Non-pigmented ciliary epithelial cell (primary cell): ENCODE results near the gene SYNGR2.

Experiments used
- DNase-seq: peaks from one replicate; pipeline ENCODE4 v3.0.0-alpha.2; 2010; ENCODE audit warnings: low read depth

SYNGR2 gene, protein sequence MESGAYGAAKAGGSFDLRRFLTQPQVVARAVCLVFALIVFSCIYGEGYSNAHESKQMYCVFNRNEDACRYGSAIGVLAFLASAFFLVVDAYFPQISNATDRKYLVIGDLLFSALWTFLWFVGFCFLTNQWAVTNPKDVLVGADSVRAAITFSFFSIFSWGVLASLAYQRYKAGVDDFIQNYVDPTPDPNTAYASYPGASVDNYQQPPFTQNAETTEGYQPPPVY

DNA sequence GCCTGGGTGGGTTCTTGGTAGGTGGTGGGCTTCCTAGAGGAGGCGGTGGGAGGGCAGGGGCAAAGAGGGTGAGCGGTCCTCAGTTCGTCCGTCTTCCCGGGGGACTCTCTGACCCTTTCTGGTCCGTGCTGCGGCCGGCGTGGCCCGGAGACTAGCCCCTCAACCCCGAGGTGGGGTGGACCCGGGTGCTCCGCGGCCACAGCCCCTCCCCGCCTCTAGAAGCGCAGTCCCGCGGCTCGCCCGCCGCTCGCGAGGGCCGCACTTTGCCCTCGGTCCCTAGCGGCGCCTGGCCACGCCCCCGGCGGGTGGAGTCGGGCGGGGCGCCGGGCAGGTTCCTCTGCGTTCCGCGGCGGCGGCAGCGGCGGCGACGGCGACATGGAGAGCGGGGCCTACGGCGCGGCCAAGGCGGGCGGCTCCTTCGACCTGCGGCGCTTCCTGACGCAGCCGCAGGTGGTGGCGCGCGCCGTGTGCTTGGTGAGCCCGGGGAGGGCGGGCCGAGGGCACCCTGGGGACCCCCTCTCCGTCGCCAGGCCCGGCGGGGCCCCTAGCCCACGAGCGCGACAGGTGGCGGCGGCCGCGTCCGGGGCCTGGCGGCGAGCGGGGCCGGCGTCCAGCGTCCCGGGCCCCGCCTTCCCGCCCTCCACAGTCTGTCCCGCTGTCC lies at the start of gene SYNGR2:
TSS of gene SYNGR2 (plus strand) at position 340 of the 661 bp plus-strand sequence. CDS start at position 376, 36 bp downstream.
- no peak for DNase-seq

DNA sequence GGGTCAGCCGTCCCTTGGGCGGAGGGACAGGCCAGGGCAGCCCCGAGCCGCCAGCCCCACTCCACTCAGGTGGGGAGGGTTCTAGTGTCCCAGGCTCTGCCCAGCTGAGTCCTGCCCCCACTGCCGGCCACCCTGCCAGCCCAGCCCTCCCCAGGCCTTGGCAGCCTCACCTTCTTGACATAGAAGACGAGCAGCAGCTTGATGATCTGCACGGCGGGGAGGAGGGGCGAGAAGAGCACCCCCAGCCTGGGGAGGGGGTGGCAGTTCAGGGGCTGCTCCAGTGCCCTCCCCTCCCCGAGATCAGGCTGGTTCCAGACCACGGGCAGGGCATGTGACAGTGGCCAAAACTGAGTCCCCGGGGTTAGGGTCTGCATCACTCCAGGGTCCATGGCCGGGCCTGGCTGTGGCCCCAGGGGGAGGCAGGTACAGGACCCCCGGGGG lies 49.6 kb upstream of the SYNGR2 start:
- no peak for DNase-seq

DNA sequence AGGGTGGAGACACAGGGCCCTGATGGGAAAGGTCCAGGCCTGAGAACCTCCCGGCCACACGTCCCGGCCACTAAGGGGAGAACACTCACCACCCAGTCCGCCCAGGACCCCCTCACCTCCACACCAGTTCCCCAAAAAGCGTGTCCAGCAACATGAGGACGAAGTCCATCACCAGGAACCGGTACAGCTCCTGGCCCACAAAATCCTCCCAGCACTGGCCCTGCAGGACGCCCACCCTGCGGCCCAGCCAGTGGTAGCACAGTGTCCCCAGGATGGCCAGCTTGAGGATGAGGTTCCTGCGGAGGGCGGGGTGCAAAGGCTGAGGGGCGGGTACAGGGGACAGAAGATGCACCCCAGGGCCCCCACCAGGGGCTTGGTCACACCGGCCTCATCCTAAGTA lies 47.8 kb upstream of the SYNGR2 start:
- DNase-seq: no peak

DNA sequence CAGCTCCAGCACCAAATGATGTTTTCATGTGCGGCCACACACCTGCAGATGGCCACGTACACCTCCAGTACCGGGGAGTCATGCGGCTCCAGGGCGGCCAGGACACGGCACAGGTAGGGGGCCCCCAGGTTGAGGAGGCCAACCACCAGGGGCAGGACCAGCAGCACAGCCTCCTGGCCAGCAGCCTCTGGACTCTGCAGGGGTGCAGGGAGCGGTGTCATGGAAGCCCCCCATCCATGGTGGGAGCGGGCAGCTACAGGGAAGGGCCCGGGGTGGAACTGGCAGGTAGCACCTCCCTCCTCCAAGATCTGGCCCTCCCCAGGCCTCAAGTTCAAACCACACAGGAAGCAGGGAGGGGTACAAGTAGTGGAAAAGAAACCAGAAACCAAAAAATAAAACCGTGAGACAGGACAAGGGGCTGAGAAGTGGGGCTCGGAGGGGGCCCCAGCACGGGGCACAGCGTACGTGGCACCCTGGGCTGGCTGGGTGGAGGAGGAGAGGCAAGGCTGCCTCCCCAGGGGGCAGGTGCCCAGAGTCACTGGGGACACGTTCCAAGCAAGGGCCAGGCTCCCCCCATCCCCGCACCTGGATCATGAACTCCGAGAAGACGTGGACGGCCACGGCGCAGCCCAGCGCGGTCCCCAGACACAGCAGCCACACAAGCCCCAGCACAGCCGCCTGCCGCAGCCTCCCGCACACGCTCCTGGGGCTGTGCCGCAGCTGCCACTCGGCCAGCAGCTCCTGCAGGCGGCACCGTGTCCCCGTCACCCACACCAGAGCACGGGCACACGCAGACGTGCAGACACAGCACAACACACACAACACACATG lies 47.2 kb upstream of the SYNGR2 start:
- no peak for DNase-seq

DNA sequence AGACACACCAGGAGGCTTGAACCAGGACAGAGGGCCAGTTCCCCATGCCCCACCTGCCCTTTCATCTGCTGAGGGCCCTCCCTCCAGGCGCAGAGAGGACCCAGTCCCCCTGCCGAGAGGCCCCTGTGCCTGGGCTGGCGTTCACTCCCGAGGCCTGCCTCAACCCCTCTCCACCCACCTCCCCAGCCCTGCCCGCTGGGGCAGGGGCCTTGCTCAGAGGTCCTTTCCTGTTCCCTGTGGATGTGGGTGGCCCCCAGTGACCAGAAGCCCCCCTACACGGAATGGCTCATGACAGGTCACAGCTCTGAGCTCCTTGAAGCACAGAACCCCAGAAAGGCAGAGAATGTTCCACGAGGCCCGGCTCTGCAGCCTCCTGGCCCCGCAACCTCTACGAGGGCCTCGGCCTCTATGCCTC lies 46.6 kb upstream of the SYNGR2 start:
- no peak for DNase-seq

DNA sequence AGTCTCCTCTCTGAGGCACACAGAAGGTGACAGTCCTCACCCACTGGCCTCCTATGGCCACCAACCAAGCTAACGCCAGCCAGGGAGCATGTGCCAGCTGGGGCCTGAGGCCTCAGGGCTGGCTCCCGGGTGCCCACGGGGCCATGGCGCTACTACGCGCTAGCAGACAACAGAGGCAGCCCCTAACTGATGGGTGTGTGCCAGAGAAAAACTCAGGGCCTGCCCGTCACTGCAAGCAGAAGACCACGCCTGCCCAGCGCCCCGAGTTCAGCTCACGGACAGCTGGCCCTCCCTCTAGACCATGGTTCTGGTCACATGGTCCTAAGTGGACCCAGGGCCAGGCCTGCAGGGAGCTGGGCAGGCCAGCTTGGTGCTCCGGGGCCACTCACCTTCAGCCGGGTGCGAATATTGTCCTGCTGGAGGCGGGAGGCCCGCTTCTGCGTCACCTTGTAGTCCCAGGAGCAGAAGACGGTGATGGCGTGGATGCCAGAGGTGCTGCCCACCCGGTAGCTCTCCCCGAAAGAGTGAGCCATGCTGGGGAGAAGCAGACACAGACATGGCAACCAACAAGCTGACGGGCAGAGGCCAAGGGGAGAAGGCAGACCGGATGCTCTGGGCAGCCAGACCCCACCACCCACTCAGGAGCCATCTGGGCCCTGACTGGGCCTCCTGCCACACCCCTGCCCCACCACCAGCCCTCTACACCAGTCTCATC lies 46.0 kb upstream of the SYNGR2 start:
- DNase-seq: no peak

DNA sequence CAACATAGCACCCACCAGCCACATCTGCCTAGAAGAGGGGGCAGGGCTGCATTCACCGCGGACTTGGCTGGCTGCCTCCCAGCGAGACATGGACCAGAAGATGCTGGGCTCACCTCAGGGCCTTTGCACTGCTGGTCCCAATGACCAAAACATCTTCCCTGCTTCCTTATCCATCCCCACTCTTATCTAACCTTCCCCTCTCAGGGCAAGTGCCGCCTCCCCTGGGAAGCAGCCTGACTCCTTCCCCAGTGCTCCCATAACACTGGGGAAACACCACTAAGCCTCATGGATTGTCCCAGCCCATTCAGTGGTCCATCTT lies 45.5 kb upstream of the SYNGR2 start:
- DNase-seq: no peak

DNA sequence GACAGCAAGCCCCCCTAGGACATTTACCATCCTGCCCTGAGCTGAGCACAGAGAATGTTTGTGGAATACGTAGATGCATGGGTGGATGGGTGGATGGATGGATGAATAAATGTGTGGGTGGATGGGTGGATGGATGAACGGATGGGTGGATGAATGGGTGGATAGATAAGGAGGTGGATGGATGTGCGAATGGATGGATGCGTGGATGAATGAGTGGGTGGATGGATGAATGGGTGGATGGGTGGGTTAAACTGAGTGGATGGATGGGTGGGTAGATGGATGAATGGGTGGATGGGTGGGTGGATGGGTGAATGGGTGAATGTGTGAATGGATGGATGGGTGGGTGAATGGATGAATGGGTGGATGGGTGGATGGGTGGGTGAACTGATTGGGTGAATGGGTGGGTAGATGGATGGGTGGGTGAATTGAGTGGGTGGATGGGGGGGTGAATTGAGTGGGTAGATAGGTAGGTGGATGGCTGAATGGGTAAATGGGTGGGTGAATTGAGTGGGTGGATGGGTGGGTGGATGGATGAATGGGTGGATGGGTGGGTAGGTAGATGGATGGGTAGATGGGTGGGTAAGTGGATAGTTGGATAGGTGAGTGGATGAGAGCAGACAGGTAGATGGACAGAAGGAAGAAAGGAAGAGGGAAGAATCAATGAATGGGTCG lies 45.0 kb upstream of the SYNGR2 start:
- no peak for DNase-seq

DNA sequence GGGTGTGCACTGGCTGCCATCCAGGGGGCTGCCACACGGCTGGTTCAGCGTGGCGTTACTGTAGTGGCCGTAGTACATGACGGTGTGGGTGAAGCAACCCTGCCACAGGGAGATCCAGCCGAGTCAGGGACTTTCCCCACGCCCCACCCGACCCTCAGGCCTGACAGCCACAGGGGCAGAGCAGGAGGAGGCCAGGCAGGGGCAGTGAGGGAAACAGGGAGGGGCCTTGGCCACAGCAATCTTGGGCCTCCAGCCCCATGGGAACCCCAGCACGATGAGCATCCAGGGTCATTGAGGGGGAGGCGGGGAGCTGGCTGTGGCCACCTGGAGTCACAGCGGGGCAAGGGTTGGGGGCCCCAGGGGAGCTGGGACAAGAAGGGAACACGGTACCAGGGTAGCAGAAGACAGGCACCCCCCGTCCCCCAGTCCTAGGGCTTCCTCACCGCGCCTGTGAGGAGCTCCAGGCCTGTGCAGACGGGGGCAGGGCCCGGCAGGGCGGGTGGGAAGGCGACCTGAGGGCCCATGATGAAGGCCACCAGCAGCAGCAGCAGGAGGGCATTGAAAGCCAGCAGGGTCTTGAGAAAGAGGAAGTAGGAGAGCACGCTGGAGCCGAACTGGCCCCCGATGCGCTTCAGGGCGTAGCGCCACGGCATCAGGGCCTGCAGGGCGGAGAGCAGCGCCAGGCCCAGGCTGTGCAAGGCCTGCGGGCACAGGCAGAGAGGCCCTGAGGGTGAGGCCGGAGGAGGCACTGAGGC lies 44.1 kb upstream of the SYNGR2 start:
- no peak for DNase-seq

DNA sequence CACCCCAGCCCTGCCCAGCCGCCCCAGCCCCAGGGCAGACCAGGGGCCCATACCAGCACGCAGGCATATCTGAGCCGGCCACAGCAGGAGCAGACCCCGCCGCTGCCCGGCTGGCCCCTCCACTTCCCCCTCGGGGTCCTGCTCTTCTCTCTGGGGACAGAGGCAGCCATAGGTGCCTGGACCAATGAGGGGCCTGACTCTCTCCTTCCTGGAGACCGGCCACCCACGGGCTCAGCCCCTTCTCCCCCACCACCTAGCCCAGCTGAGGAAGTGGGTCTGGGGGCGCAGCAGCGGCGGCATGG lies 43.6 kb upstream of the SYNGR2 start:
- no peak for DNase-seq

DNA sequence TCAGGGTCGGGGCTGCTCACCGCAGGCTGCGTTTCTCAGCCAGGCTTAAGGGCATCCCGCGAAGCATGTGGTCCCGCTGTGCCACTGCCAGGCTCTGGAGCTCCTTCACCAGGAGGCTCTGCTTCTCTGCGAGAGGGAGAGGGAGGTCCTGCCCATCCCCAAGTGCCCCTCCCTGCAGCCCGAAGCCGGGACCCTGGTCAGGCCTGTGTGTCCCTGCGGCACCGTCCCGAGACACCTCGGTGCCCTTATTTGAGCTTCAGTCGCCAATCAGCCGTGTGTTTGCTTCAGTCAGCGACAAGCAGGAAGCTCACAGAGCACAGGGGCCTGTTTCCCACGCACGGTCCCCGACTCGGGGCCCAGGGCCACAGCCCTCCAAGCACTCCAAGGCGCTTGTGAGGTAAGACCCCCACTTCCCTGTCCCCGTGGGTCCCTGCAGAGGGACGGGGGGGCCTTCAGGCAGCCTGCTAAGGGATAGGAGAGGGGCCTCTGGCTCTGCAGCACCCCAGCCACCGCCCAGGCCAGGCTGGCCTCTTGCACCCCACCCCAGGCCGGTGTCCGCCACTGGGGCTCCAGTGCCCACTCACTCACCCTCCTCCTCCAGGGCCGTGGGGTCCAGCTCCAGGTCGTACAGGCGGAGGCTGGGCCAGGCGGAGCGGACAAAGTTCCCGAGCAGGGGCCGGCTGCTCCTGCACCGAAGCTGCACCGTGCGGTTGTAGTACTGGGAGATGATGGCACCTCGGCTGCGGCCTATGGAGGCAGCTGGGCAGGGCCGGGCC lies 43.1 kb upstream of the SYNGR2 start:
- DNase-seq: no peak

DNA sequence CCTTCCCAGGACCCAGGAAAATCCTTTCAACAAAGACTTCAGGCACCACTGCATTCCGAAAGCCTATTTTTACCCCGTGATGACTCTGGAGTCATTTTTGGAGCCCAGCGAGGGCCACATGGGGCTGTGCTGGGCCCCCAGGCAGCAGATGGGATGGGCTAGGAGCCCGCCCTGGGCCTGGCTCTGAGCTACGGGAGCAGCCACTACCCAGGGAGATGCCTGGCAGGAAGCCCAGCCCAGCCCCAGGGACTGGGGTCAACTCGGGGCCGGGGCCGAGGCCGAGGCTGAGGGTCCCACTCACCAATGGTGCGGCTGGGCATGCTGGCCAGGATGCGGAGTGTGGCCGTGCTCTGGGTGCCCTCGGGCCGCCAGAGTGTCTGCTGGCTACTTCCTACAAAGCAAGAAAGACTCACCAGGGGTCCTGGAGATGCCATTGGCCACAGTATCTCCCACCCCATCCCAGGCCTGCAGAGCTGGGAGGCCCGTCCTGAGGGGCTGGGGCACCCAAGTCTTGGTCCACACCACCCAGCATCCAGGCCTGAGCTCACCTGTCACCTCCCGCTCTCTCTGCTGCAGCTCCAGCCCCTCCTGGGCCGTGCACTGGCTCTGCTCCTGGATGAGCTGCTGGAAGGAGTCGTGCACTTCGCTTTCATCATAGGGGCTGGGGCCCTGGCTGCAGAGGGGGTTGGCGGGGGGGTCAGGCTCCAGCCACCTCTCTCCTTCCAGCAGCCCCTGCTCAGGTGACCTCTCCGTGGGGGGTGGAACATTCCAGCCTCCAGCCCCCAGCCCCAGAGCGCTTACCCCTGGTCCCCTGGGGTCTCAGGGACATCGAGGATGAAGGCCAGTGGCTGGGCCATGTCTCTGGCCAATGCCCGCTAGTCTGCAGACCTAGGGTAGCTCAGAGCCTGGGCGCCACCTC lies 42.1 kb upstream of the SYNGR2 start:
- no peak for DNase-seq

DNA sequence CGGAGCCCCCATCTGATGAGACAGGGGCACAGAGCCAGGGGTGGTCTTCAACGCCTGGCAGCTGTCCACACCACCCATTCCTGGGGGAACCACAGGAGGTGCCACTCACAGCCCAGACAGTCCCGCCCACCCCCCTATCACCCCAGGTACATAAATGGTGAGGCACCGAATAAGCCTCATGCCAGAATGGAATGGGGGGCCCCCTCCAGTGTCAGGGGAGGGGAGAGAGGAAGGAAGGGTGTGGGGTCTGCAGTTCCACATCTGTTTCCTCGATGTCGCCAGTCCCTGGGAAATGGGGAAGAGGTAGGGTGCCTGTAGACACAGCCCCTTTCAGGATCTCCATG lies 41.5 kb upstream of the SYNGR2 start:
- no peak for DNase-seq

DNA sequence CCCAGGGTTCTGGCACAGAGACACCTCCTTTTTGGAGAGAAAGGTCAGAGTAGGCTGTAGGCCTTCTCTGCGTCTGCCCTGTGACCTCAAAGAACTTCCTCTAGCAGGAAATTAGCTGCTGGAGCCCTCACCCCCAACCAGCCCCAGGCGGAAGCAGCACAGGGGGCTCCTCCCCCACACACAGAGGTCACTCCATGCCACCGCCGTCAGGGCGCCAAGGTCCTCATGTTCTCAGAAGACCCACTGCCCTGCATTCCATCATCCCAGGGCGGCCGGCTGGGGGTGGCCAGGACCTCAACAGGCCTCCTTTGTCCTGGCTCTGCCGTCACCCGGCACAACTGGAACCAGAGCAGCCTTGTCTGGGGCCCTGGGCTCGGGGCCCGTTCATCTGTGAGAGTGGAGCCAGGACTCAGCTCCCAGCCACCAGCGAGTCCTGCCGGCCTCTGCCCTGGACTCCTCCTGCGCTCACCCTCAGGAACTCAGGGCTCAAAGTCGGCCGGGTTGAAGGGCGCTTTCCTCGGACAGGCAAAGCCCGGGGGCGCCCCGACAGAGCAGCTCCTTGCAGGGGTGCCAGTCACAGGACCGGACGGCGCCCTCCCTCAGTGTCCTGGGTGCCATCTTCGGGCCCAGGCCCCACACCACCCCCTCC lies 41.0 kb upstream of the SYNGR2 start:
- DNase-seq: no peak

DNA sequence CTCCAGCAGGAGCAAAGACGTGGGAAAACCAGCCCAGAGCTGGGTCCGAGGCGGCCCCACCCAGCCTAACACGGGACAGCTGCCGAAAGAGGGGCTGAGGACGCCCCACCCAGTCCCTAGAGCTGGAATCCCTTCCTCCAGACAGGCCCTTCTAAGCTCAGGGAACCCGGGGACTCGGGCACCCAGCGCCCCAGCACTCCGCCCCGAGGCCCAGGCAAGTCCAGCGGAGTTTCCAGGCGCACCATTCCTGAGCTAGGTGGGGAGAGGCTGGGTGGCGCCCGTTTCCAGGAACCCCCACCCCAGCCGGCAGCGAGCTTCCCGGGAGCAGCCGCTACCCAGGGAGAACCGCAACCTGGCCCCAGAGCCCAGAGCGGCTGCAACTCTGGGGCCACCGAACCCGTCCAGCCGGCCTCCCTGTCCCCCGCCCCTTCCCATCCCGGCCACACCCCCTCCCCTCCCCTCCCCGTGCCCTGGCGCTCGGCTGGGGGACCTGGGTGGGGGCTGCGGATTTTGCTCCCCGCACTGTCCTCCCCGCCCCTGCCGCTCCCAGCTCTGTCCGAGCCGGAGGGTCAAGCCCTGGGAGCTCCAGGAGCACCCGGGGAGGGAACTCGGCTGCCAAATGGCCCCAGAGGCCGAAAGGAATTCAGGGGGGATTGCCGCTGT lies 40.4 kb upstream of the SYNGR2 start:
- no peak for DNase-seq

DNA sequence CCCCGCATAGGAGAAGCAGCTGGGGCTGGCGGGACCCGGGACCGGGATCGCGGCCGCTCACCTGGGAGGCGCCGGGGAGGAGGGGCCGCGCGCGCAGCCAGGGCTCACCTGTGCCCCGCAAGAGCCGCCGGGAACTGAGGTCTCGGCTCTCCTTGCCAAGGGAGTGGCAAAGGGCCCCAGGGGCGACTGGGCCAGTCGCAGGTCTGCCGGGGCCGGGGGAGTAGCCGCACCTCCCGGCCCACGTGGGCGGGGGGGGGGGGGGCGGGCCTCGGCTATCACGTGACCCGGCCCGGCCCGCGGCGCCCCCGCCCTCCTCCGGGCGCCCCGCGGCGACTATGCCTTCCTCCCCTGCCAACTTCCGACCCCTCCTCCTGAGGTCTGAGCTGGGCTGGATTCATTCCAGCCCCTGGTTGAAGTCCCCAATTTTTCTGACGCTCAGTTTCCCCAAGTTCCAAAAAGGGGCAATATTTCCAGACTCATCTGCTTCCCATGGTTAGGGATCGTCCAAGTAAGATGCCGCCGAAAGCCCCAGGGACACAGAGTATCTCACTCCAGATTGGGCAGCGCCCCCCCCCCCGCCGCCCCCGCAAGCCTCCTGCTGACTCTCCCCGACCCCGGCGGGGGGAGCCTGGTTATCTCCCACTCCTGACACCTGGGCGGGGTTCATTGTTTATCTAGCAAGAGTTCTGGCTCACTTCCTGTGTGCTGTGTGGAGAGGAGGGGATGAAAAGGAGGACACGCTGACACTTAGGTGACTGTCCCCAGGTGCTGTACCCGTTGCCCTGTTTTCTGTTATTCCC lies 39.6 kb upstream of the SYNGR2 start, which contains the start of gene TMC6:
TSS of gene TMC6 (minus strand) at position 205 of the 800 bp plus-strand sequence. CDS start 1,923 bp downstream, outside the sequence.
- no peak for DNase-seq

DNA sequence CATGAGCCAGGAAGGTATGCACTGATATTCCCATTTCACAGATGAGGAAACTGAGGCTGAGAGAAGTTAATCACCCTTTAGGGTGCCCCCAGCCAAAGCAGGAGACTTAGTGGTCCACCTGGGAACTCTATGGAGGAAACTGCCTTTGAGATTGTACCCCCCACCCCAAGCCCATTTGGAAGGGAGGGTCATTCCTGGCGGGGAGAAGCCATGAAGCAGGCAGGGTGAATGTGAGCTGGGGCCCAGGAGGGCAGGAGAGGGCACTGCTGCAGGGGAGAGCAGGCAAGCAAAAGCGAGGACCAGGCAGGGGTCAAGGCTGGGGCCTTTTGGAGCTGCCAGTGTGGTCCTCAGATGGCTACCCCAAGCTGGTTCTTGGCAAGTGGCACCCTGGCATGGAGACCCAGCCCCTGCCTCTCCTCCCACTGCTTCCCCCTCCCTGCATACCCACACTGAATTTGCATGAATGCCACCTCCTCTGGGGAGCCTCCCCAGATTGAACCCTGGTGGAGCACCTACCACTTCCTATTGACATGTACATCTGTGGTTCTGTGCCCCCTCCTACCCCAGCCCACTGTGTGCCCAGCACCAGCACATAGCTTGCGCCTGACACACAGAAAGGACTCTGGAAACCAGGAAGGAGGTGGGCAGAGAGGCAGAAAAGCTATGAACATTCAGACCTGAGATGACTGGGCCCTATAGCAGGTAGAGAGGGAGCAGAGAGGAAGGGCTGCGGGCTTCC lies 38.9 kb upstream of the SYNGR2 start:
- no peak for DNase-seq
